ENCODE measurements around the gene SLC50A1.

DNA sequence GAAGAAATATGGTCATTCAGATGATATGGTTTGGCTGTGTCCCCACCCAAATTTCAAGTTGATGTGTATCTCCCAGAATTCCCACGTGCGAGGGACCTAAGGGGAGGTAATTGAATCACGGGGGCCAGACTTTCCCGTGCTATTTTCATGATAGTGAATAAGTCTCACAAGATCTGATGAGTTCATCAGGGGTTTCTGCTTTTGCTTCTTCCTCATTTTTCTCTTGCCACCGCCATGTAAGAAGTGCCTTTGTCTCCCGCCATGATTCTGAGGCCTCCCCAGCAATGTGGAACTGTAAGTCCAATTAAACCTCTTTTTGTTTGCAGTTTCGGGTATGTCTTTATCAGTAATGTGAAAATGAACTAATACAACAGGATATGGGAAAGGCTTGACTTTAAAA is 6.1 kb downstream of the SLC50A1 start:
- TF ChIP-seq, protein P1, sequence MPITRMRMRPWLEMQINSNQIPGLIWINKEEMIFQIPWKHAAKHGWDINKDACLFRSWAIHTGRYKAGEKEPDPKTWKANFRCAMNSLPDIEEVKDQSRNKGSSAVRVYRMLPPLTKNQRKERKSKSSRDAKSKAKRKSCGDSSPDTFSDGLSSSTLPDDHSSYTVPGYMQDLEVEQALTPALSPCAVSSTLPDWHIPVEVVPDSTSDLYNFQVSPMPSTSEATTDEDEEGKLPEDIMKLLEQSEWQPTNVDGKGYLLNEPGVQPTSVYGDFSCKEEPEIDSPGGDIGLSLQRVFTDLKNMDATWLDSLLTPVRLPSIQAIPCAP (CRISPR knock-in tag; IDR thresholded peaks at IDR 0.05) = no peak
- TF ChIP-seq, protein P2, sequence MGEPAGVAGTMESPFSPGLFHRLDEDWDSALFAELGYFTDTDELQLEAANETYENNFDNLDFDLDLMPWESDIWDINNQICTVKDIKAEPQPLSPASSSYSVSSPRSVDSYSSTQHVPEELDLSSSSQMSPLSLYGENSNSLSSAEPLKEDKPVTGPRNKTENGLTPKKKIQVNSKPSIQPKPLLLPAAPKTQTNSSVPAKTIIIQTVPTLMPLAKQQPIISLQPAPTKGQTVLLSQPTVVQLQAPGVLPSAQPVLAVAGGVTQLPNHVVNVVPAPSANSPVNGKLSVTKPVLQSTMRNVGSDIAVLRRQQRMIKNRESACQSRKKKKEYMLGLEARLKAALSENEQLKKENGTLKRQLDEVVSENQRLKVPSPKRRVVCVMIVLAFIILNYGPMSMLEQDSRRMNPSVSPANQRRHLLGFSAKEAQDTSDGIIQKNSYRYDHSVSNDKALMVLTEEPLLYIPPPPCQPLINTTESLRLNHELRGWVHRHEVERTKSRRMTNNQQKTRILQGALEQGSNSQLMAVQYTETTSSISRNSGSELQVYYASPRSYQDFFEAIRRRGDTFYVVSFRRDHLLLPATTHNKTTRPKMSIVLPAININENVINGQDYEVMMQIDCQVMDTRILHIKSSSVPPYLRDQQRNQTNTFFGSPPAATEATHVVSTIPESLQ (CRISPR knock-in tag; IDR thresholded peaks at IDR 0.05) = no peak

Measured in WTC11 (cell line).